ENCODE data around the gene NREP. TPM values are rescaled to one million over a fixed set of nuclear protein-coding genes. Genes with fewer than 3 reads are reported as not detected.

NREP gene
- total RNA-seq, 1 experiment from 2014 or later: 163 TPM

GRCh38 chr5:111734597-111734996 is 22.4 kb downstream of the NREP start:
- no peaks in the 10 kb centered on the region for H3K9me3 ChIP-seq (ENCODE audit: control insufficient read depth, low read depth, low read length)
- Mint-ChIP-seq H3K27ac (no peak overlapping the region), H3K36me3 (ENCODE audit: insufficient read depth in 1 of 3, low read depth in 3 of 3) (peaks cover 17 to 51% (median 43%) of the 10 kb centered on the region in 3 experiments), H3K4me1 (peaks cover 35 to 41% of the 10 kb centered on the region in 2 experiments), H3K4me3 (no peak overlapping the region), H3K27me3 (ENCODE audit: low read depth) (no peaks in the 10 kb centered on the region), H3K9me3 (no peaks in the 10 kb centered on the region)
- H3K4ac ChIP-seq (ENCODE audit: low read depth, low read length): no peak overlapping the region
- H3T11ph ChIP-seq (ENCODE audit: low read length): no peak overlapping the region
- no peak for DNase-seq
- H2BK5ac ChIP-seq (ENCODE audit: insufficient read length, low read length): no peak overlapping the region
- H3K23ac ChIP-seq (ENCODE audit: insufficient read length, low read depth, low read length): no peak overlapping the region
- no peak overlapping the region for H4K8ac ChIP-seq (replicated peaks; ENCODE audit: insufficient read length, low read depth, low read length)
- no peaks in the 10 kb centered on the region; the same call in 1 of the 2 replicates for H3K79me2 ChIP-seq (ENCODE audit: insufficient read depth, low read length)
- no peak overlapping the region for H2BK15ac ChIP-seq (ENCODE audit: low read depth, low read length)
- H3K23me2 ChIP-seq (ENCODE audit: insufficient read length, low read depth, low read length, poor library complexity, severe bottlenecking): no peaks in the 10 kb centered on the region
- no peak overlapping the region for H3K9ac ChIP-seq (ENCODE audit: extremely low read depth, insufficient read length, low read length)
- no peak overlapping the region for H2BK20ac ChIP-seq (ENCODE audit: low read depth, low read length, poor library complexity, severe bottlenecking)
- no peaks in the 10 kb centered on the region for H4K20me1 ChIP-seq (ENCODE audit: control insufficient read depth, insufficient read depth, insufficient read length)
- H2AK5ac ChIP-seq (ENCODE audit: insufficient read length, low read length): no peak overlapping the region
- no peak overlapping the region for H2BK120ac ChIP-seq (ENCODE audit: low read depth, low read length, poor library complexity, severe bottlenecking)
- no peak overlapping the region for H3K27ac ChIP-seq (ENCODE audit: insufficient read length, low read depth, low read length)
- no peak overlapping the region for H4K5ac ChIP-seq (ENCODE audit: insufficient read length, low read depth, low read length)
- TF ChIP-seq CTCF (conservative IDR thresholded peaks at IDR 0.05): no peak
- H3K4me2 ChIP-seq (ENCODE audit: insufficient read depth, insufficient read length, low read length): no peak overlapping the region
- H2AFZ ChIP-seq (ENCODE audit: low read length): no peak overlapping the region
- H3K56ac ChIP-seq (ENCODE audit: insufficient read length, low read depth, low read length): no peak overlapping the region
- no peak overlapping the region for H3K18ac ChIP-seq (ENCODE audit: insufficient read length, low read depth, low read length)
- no peak overlapping the region for H4K91ac ChIP-seq (ENCODE audit: insufficient read length, low read depth, low read length)
- H3K79me1 ChIP-seq (ENCODE audit: insufficient read depth, low read depth, low read length, poor library complexity, severe bottlenecking): no peaks in the 10 kb centered on the region
- H3K14ac ChIP-seq (ENCODE audit: insufficient read depth, low read length): no peak overlapping the region
- H3K27me3 ChIP-seq (ENCODE audit: insufficient read depth, low read length): no peaks in the 10 kb centered on the region
- WGBS (ENCODE audit: extremely low coverage, insufficient read length, low lambda C conversion rate): no CpG with 5 or more reads among the region's 3 CpGs
- peaks cover 8% of the 10 kb centered on the region; the same call in 1 of the 2 replicates for H3K4me1 ChIP-seq (ENCODE audit: insufficient read depth, low read length)
- no peak overlapping the region for H2BK12ac ChIP-seq (ENCODE audit: insufficient read length, low read depth, low read length)
